ENCODE results near the gene CCDC80. TPM values are rescaled to one million over a fixed set of nuclear protein-coding genes. Genes with fewer than 3 reads are reported as not detected.
"Not testable (repeated sequence)": the region's sequence is repeated elsewhere in the genome, so short reads cannot be mapped to it uniquely, and the experiment has no call there.

The CCDC80 gene
- total RNA-seq, 1 donor from 2014 or later: 151 TPM

DNA sequence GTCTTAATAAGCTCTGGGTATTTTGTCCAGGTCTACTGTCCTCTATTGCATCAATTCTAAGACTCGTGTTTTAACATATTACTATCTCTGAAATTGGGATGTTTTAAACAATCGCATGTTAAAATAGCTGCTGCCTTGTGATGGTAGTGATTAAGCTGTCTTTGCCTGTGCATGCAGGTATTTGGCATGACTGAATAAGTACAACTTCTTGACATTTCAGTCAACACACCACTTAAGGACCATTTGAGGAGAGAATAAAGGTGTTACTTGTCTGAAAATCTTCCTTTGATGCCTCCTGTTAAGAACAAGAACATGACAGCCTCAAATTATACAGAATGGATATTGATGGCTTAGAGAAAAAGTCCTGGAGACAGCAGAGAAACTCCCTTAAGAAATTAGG lies 46.1 kb downstream of the CCDC80 start:
- no peak for DNase-seq (ENCODE audit: low read depth)

DNA sequence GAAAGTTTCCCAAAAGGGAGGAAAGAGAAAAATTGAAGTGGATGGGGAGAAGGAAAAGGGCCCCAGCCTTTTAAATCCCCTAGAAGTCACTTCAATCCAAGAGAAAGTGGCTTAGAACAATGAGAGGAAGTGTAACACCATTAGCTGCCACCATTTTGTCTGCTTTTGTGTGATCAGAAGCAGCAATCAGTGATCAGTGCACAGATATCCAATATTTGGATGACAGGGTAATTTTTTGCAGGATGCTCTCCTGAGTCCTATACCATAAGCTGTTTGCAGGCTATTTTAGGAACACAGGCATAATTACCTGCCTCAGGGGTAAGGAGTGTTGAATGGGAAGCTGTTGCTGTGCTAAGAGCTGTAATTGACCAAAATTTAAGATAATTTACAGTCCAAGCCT lies 47.7 kb downstream of the CCDC80 start:
- DNase-seq (ENCODE audit: low read depth): no peak

DNA sequence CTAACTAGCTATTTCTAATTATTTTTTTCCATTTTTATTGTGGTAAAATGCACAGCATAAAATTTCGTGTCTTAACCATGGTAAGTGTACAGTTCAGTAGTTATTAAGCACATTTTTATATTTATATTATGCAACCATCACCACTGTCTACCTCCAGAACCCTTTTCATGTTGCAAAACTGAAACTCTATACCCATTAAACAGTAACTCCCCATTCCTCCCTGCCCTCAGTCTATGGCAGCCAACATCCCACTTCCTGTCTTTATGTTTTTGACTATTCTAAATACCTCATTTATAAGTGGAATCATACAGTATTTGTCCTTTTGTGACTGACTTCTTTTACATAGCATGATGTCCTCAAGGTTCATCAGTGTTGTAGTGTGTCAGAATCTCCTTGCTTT lies 53.6 kb downstream of the CCDC80 start:
- no peak for DNase-seq (ENCODE audit: low read depth)

DNA sequence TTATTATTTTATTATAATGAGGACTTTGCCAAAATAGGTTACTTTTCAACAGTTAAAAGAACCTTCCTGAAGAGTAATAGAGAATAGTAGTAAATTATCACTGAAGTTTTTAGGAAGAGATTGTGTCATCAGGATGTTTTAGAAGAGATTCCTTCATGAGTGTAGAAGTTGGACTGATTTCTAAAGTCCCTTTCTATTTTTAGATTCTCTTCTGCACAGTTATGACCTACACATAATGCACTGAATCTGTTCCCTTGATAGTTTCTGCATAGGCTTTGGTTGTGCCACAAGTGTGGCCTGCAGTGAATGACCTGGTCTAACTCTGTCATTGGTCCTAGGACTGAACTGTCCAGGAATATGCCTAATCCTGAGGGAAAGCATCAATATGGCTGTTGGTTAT lies 55.2 kb downstream of the CCDC80 start:
- DNase-seq (ENCODE audit: low read depth): no peak

DNA sequence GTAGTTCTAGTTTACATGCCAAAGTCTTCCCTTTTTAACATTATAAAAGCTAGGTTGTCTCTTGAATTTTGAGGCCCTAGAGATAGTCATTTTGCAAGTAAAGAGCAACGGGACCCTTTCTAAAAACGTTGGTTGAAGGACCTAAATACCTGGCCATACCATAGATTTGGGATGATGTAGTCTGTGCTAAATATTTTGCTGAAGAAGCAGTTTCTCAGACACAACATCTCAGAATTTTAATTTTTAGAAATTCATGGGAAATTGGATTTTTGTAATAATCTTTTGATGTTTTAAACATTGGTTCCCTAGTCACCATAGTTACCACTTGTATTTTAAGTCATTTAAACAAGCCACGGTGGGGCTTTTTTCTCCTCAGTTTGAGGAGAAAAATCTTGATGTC lies 57.8 kb downstream of the CCDC80 start:
- DNase-seq (ENCODE audit: low read depth): no peak

DNA sequence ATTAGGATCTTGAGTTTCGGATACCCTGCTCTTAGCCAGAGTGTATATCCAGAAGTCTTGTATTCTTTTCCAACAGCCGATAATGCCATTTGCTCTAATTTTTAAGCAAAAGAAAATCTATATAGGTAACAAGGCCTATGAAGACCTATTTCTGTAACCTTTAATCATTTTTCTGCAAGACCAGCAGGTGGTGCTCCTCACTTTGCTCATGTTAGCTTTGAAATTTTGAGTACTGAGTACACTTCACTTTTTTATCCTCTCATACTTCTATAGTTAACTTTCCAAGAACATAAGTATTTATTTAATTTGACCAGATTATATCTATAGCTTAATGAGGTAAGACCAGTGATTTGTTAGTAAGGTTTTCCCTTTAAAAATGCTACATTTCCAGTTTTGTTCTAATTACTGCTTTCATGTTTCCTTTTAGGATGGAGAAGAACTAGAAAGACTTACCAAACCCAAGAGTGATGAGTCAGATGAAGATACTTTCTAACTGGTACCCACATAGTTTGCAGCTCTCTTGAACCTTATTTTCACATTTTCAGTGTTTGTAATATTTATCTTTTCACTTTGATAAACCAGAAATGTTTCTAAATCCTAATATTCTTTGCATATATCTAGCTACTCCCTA lies 58.6 kb downstream of the CCDC80 start:
- peak; percentile 71 for DNase-seq (ENCODE audit: low read depth)

DNA sequence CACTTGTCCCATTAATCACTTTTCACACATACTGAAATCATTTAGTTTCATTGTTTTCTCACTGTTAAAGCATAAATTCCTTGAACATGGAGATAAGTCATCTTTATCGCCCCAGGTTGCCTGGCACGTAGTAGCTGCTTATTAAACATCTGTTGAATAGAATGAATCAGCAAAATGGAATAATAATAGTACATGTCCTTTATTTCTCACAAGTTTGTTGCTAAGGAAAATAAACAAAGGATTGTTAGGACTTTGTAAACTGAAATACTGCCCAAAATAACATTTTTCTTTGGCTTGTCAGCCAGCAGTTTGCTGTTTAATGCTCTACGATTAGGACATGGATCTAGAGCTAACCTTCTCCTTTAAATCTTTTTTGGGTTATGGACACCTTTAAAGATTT lies 61.2 kb downstream of the CCDC80 start:
- no peak for DNase-seq (ENCODE audit: low read depth)

DNA sequence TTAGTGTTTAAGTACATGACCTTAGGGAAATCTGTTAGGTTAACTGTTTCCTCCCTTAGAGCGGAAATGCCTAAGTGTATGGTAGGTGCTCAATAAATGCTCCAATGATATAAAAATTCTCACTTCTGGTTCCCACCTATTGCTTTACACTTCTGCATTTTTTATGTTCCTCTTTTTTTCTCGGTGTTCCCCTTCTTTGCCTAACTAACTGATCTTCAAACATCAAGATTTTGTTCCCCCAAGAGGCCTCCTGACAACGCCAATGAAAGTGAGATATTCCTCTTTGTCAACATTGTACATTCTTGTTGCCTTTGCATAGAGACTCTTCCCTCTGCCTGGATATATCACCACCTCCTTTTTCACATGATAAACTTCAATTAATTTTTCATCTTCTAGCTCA lies 61.7 kb downstream of the CCDC80 start:
- no peak for DNase-seq (ENCODE audit: low read depth)

DNA sequence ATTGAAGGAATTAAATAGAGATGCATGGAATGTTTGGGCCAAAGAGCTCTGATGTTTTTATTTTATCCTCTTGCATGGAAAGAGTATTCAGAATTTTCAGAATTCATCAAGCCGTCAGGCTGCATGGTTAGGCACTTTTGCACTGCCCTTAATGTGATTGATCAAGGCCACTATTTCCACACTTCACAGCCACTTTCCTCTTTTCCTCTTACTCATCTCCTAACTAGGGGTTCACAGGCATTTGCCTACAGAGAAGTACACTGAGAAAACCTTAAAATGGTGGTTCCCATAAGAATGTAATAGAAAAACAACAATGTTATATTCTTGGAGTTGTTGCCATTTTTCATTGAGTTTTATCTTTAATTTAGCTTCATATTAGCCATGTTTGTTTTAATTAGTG lies 68.2 kb downstream of the CCDC80 start:
- no peak for DNase-seq (ENCODE audit: low read depth)

DNA sequence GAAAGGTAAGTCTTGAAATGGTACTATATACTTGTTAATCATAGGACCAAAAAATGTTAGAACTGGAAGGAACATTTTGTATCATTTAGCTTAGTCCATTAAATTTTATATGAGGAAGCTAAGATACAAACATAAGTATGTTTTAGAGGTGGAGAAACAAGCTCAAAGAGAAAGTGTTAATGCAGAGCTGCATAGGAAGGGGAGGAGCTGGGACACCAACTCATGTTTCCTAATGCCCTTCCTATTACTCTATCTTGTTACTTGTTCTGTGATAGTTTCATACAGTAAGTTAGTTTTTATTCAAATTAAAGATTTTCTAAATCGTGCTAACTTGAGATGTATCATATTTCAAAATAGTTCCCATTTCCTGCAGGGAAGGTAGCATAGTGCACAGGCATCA lies 71.7 kb downstream of the CCDC80 start:
- DNase-seq (ENCODE audit: low read depth): no peak

DNA sequence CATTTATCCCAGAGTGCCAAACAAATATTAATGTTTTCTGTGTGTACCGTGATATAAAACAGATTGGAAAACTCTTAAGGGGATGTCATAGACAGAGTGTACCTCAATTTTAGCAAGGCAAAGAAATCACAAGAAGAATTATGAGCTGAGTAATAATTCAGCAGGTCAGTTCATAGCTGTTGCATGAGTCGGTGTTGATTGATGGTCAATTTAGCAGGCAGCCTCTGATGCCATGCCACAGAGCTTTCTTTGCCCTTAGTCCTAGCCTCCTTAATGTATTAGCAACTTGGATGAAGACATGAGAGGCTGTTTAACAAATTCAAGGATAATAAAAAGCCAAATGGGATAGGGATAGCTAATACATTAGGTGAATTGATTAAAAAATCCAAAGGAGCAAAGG lies 72.3 kb downstream of the CCDC80 start:
- peak; percentile 45 for DNase-seq (ENCODE audit: low read depth)

DNA sequence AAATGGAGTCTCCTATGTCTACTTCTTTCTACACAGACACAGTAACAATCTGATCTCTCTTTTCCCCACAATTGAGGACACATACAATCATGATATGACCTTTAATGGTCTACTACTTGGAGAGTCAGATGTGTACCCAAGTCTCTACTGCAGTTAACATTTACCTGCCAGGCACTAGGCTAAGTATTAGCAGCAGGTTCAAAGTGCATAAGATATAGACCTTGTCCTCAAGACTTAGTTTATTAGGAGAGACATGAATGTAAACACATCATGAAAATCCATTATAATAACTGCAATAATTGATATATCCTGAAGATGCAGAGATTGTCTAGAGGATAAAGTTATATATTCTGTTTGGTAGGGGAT lies 76.0 kb downstream of the CCDC80 start:
- DNase-seq (ENCODE audit: low read depth): no peak

DNA sequence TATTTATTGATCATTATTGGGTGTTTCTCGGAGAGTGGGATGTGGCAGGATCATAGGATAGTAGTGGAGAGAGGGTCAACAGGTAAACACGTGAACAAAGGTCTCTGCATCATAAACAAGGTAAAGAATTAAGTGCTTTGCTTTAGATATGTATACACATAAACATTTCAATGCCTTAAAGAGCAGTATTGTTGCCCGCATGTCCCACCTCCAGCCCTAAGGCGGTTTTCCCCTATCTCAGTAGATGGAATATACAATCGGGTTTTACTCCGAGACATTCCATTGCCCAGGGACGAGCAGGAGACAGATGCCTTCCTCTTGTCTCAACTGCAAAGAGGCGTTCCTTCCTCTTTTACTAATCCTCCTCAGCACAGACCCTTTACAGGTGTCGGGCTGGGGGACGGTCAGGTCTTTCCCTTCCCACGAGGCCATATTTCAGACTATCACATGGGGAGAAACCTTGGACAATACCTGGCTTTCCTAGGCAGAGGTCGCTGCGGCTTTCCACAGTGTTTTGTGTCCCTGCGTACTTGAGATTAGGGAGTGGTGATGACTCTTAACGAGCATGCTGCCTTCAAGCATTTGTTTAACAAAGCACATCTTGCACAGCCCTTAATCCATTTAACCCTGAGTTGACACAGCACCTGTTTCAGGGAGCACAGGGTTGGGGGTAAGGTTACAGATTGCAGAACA lies 76.5 kb downstream of the CCDC80 start:
- DNase-seq (ENCODE audit: low read depth): not testable (repeated sequence)

DNA sequence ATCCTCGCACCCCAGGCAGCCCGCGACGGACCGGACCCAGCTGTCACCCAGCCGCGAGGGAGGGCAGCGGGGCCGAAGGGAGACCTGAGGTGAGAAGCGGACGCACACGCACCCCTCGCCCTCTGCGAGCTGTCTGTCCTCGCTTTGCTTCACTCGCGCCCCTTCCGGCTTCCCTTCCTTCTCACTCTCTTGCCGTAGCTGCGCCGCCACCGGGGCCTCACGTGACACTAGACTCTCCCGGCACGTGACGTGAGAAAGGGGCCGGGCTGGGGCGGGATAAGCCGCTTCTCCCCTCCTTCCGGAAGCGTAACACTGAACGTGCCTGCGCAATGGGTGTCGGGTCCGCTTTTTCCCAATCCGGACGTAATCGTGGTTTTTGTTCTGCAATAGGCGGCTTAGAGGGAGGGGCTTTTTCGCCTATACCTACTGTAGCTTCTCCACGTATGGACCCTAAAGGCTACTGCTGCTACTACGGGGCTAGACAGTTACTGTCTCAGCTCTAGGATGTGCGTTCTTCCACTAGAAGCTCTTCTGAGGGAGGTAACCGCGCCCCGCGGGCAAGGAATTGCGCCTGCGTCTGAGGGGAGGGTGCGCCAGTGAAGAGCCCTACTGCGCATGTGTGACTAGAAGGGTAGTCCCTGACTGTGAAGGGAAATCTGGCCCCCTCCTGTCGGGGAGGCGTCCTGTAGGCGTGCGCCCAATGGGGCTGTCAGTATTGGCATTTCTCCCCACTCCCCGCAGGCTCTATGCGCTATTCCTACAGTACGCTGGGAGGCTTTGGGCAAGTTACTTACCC lies 79.0 kb downstream of the CCDC80 start, which contains the start of the genes ATG3 and SLC35A5:
ATG3 (minus strand) TSS at position 229 of the 796 bp plus-strand sequence. CDS start 434 bp downstream, outside the sequence.
SLC35A5 (plus strand) TSS at position 312 of the 796 bp plus-strand sequence. CDS start 1,359 bp downstream, outside the sequence.
- DNase-seq (ENCODE audit: low read depth): peak; percentile 94

DNA sequence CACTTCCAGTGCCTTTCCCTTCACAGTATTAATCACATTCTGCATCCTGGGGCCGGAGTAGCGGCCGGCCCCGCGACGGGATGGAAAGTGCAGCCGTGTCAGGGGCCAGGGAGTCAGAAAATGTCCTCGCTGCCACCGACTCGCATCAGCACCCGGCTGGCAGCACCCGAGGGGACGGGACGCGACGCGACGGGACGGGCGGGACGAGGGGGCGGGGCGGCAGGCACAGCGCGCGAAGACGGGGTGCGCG lies 79.5 kb downstream of the CCDC80 start:
- no peak for DNase-seq (ENCODE audit: low read depth)

DNA sequence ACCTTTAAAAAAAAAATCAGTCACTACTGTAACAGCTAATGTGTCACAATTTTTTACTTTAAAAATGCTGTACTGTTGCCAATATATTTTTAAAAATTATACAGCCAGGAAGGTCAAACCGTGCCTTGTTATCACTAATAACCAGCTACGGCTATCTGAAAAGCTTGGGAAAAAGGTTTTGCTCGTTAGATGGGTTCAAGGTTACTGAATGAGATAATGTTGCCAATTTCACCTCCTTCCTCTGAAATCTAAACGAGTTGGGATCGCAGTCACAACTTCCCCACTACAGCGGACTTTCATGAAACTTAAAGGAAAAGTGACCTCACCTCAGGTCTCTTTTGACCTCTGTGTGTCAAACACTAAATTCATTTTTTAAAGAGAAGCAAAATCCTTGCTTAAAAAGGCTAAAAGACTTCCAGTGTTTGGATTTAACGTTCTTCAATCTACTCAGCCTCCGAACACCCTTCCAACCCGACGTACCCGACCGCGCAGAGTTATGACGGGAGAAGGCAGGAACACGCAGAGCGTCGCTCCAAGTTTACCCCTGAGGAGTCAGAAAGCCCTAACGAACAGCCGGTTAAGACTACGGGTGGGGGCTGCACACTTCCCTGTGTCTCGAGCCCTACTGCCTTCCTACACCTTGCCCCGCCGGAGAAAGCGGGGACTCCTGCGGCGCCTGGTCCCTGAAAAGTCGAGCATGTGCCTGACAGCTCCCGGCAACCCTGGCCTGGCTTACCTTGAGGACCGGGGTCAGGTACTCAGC lies 80.0 kb downstream of the CCDC80 start:
- peak; percentile 76 for DNase-seq (ENCODE audit: low read depth)

DNA sequence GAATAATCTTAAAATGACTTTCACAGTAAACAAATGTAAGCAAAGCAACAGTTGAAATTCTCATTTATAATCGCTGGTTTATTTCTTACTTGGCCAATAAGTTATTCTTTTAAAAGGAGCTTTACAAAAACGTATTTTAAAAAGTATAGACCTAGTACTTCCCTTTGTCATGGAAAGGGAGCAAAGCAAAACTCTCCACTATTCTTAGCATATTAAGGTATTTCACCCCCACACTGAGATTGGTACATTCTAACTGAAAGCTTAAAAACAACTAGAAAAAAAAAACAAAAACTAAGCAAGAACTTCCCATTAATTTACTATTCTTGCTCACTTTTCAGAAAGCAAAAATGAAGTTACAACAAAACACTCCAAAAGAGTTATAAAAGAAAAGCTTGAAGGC lies 80.6 kb downstream of the CCDC80 start:
- DNase-seq (ENCODE audit: low read depth): no peak

DNA sequence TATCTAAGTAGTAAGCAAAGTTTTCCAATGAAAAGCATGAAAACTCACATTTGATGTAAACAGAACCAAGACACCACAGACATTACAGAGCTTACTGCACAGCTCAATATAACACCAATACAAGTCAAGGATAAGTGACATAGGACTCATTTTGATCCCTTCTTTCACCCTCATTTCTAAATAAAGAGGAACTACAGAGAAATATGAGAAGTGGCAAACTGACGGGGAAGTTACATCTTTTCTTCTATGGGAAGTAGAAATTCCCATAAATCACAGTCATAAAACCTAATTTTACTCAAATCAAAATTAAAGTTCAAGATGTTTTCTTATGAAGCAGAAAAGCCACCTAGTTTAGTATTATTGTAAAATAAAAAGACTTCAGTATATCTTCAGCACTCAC lies 83.0 kb downstream of the CCDC80 start:
- DNase-seq (ENCODE audit: low read depth): no peak

DNA sequence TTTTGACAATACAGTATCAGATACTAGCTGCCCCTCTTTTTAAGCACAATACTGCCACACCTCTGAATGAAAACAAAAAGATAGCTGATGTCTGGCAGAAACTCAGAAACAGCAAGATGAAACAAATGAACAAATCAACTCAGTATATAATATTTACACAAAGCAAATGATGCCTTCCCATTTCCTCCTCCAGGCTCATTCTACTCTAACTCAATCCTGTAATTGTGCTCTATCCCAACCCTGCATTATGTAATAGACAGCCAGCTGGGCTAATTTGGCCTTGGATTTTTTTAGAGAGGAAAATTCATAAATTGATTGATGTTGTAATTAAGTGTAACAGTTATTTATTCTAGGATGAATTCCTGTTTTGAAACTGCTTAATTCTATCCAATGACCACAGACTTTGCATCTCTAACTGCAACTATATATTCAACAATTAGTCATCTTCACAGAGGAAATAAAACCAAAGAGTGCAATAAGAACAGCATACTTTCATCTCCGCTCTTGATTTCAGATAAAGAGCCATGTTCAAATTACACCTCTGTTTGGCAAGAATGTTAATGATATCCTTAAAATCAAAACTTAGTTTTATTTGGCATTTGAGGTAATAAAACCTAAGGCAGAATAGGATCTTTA lies 85.3 kb downstream of the CCDC80 start:
- no peak for DNase-seq (ENCODE audit: low read depth)

DNA sequence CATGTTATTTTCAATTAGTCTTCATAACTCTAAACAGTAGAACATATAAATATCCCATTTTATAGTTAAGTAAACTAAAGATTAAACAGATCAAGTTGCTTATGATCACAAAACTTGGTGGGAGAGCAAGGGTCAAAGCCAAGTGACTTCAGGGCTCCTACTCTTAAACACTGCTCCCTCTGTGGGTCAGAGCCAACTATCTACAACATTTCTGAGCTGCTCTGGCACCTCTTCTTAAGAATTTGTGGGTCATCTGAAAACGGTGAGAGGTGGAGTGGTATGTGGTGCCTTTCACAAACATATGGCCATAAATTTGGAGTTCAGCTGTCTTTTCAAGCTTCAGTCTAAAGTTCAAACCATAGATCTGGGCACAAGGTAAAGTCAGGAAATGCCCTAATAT lies 90.1 kb downstream of the CCDC80 start:
- DNase-seq (ENCODE audit: low read depth): no peak

Data from renal cortical epithelial cell (primary cell).